Activated CD8-positive, alpha-beta memory T cell treated with anti-CD3 and anti-CD28 coated beads for 36 hours (primary cell): Measurements from ENCODE around the gene PAX5. TPM values are rescaled to one million over a fixed set of nuclear protein-coding genes. Genes with fewer than 3 reads are reported as not detected.

Experiments
- CTCF ChIA-PET: fragments of 350-600 bp; sonication (Branson Sonifier 250); formaldehyde crosslinking; loops from one replicate; lab custom pipeline; 2021; ENCODE audit warnings: antibody characterized with exemption; lab: Charles Lee
- POLR2A ChIA-PET: fragments of 350-600 bp; sonication (Branson Sonifier 250); formaldehyde crosslinking; loops from one replicate; lab custom pipeline; 2021; ENCODE audit warnings: antibody characterized with exemption; lab: Charles Lee
- total RNA-seq, 2 experiments: library from RNA; stranded (reverse); gene quantifications; one replicate each; pipeline ENCODE4 v1.2.3, GENCODE V29; 2021

The PAX5 gene
- total RNA-seq, 2 experiments from 2014 or later: 0.23 to 0.34 TPM

DNA sequence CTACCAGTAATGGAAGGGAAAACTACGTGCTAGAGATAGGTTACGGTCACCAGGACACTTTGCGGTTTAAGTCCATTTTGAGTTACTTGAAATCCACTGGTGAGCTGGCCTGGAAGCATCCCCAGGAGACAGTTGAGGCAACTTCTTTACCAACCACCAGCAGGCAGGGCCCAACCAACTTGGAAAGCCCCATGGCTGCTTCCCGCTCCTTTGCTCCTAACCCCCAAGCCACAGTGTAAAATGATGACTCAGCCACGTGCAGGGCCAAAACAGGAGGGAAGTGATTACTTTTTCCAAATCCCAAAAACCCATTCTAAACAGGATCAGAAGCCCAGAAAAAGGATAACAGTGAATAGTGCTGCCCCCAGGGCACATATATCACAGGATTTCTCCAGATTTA, 87.4 kb downstream of the PAX5 start:
- CTCF ChIA-PET: no interaction called here
- POLR2A ChIA-PET: no interaction called here

DNA sequence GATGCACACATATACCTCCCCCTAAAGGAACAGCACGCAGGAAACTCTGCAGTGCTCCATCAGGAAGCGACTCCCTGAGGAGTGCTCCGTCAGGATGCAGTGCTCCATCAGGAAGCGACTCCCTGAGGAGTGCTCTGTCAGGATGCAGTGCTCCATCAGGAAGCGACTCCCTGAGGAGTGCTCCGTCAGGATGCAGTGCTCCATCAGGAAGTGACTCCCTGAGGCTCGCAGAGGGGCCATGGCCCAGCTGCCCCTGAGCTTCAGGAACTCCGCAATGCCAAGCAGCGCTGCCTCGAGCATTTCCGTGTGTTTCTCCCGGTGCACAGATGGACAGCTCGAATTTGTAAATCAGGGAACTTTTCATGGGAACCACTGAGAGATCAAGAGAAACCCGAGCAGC, 88.1 kb downstream of the PAX5 start:
- ChIA-PET POLR2A (no interaction called here), CTCF (no interaction called here)

DNA sequence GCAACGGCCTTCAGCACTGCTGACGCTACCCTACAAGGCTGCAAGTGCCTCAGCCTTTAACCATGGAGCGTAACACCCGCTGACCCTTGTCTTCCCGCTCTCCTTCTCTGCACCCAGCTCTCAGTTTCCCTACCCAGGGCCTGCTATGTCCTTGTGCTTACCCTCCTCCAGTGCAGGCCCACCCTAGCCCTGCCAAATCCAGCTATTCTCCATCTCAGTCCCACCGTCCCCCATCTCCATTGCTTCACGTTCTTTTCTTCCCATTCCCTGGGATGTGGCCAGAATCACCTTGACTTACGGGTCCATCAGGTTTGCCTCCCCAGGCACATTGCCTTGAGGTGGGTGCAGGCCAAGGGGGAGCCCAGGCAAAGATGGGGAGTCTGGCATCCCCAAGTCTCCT, 91.2 kb downstream of the PAX5 start:
- ChIA-PET POLR2A (no interaction called here), CTCF (no interaction called here)

DNA sequence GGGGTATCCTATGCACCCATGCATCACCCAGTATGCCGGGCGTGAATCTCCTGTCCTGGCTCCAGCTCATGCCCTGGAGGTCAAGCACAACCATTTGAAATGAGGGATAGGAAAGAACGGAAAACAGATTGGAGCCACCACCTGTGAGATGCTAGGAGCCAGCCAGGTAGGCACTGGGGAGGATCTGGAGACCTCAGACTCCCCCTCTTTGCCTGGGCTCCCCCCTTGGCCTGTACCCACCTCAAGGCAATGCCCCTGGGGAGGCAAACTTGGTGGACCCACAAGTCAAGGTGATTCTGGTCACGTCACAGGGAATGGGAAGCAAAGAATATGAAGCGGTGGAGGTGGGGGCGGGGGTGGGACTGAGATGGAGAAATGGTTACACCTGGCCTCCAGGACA, 92.6 kb downstream of the PAX5 start:
- CTCF ChIA-PET: no interaction called here
- POLR2A ChIA-PET: no interaction called here

DNA sequence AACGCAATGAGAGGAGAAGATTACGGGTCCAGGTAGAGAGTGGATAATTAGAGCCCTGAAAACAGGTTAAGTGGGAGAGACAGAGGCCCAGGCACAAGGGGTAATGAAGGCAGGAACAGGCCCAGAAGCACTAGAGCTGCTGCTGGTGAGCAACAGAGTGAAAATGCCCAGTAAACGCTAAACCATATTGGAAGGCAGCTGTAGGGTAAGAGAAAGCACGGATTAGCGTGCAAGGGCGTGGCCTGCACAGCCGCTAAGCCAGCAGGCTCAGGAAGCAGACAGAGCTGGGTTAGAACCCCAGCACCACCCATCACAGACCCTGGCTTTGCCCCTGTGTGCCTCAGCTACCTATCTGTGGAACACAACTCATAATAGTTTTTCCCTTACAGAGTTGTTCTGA, 93.2 kb downstream of the PAX5 start:
- POLR2A ChIA-PET: no interaction called here
- CTCF ChIA-PET: no interaction called here

DNA sequence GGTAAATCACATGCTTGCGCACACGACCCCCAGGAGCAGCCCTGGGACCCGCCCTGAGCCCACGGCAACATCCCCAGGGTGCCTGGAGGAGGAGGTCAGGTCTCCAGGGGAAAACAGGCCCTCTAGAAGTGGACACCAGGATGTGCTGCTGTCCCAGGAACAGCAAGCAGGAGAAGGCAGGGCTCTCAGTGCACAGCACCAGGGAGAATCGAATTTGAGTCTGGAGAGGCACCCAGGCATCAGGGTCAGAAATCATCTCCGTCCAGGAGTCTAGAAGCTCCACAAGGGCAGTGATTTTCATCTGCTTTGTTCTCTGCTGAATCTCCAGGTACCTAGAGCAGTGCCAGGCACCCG, 93.6 kb downstream of the PAX5 start:
- CTCF ChIA-PET: no interaction called here

DNA sequence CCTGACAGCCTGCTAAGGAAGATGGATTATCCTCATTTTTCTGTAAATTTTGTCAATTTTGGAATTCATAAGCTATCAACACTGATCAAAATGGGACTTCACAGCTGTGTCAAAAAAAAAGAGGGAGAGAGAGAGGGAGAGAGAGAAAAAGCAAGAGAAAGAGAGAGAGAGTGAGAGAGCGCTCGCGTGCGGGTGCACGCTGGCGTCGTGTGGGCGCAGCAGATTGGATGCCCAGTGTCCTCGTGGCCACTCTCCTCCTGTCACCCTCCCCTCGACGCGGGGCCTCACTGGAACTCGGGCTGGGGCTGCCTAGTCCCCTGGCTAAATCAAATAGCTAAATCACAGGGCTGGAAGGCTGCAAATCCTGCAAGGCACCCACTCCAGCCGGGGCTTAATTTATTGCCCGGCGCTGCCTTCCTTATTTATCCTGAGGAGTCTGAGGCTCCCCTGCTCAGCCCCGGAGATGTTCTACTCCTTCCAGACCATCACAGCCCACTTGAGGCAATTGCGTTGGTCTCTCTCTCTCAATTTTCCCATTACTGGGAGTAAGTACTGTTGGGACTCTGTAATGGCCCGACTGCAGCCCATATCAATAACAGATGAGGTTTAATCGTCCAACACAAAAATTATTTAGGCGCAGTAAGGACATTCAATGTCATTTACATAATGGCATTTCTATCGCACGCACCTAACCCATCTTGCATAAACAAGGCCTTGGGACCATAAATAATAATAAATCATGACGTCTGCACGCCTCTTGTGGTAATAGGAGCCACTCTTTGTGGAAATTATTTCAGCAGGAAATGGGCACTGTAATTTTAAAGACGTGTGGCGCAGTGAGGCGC, 94.2 kb downstream of the PAX5 start:
- ChIA-PET CTCF (no interaction called here), POLR2A (no interaction called here)

More for the DNA sequence above, 93.6 kb downstream of the PAX5 start:
- POLR2A ChIA-PET: no interaction called here

DNA sequence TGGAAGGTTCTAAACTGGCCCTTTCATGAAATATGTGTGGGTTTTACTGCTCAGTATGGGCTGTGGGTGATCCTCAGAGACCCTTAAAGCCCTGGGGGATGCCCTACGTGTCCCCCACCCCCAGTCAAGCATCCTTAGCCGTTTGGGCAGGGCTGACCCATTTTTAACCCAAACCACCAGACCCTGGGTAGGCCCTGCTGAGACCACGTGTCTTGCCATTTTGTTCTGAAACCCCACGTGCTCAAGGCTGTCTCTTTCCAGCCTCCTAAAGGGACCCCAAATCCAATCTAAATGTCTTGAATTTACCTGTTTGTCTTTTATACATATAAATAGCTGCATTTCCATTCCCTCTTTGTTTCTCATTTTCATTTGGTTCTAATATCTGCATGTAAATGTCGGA, 94.9 kb downstream of the PAX5 start:
- ChIA-PET CTCF (no interaction called here), POLR2A (no interaction called here)

DNA sequence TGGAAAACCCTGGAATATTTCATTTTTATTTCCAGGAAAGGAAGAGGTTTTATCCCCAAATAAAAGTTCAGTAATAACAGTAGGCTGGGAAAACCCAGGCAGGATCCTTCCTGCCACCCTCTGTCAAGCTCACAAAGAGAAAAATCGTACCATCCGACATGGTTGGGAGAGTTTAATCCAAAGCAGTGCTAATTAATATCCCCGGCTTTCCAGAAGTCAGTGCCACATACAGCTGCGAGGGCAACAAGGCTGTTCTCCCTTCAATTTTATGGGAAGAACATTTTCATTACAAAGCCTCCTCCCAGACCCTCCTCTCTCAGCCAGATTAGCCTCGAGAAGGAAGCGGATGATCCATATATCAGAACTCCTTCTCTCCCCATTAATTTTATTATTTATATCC, 95.5 kb downstream of the PAX5 start:
- ChIA-PET POLR2A (interaction anchor here (0.6 kb wide), 1 partner anchor 187 kb away, joined by 3 read pairs; no protein-coding TSS in a partner anchor), CTCF (no interaction called here)

DNA sequence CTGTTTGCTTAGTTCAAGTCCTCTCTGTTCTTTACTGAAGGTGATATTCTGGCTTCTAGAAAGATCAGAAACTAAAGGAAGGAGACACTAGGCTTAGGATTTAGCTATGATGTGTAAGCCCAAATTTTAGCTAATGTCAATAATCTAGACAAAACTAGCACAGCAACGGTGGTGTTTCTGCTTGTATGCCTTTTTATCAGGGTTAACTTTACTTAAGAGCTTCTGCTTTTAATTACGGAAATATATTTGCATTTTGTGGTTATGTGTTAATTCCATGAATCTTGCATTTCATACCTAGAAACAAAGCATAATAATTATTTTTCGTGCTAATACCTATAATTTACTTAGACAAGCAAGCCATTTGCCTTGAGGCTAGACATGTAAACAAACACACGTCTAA, 96.1 kb downstream of the PAX5 start:
- POLR2A ChIA-PET: interaction anchor here (0.6 kb wide), 1 partner anchor 187 kb away, joined by 3 read pairs; no protein-coding TSS in a partner anchor

DNA sequence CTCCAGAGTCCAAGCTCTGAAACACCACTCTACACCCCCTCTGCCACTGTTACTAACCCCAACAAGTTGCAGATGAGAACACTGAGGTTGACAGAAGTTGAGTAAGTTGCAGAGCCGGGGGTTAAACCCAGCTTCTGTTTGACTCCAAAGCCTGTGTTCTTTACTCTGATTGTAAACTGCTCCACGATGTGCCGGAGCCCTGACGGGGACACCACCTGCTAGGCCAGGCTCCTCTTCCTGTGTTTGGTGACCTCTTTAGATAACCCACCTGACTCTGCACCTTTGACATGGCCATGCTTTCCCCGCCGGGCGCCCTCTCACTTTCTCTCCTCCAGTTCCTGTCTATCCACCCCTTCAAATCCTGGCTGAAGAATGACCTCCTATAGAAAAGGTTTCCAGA, 96.7 kb downstream of the PAX5 start:
- CTCF ChIA-PET: interaction anchor here (0.5 kb wide), 1 partner anchor 13 kb away, joined by 3 read pairs; no protein-coding TSS in a partner anchor
- POLR2A ChIA-PET: no interaction called here

More for the DNA sequence above, 96.1 kb downstream of the PAX5 start:
- CTCF ChIA-PET: no interaction called here

DNA sequence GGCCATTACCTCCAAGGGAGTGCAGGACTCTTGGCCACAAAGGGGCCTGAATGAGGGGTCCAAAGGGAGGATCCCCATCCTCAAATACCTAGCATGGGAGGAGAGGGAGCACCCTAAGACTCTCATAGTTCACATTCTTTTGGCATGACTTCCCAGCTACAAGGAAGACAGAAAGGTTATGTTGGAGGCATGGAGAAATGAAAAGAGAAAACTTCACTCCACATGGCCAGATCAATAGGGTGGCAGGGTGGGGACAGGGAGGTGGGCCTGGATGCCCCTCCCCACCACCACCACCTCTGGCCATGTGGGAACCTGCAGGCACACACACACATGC, 97.6 kb downstream of the PAX5 start:
- ChIA-PET POLR2A (no interaction called here), CTCF (no interaction called here)

DNA sequence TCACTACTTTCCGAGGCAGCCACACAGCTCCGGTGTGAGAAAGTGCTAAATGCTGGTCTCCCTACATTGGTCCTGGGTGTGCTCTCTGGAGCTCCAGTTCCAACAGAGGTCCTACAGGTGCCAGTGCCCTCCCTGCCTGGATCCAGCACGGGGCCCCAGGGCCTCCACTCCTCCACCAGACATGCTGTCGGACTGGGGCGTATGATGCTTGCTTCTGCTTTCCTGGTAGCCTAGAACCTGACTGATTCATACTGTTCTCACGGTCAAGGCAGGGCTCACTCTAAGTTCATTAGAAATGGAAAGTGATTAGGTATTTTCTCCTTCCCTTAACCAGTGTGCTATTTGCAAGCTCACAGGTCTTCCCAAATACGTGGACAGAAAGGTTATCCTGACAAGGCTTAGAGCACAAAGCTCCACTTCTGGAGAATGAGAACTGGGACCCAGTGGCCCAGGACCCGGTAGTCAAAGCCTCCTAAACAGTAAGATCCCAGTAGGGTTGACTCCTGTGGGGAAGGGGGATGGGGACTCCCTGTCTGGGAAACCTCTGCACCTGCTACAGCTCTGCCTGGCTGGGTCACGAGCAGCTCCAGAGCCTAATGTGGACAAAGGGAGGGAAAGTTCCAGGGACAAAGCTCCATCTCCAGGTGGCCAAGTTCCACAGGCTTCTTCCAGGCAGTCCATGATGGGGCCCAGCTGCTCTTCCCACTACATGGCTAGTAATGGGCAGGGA, 98.1 kb downstream of the PAX5 start:
- ChIA-PET CTCF (no interaction called here), POLR2A (no interaction called here)

DNA sequence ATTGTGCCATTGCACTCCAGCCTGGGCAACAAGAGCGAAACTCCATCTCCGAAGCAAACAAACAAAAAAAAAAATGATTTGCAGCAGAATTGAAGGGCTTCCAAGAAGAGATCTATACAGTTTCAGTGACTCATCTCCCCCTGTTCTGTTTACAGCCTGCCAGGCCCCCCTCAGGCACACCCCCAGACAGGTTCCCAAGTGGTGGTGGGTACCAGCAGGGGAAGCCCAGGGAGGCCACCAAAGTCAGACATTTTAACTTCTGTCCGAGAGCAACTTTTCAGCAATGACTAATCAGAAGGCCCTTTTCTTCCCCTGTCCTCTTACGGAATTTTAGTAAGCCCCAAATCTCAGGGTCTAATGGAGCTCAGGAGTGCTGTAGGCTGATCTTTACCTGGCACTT, 98.7 kb downstream of the PAX5 start:
- CTCF ChIA-PET: no interaction called here

DNA sequence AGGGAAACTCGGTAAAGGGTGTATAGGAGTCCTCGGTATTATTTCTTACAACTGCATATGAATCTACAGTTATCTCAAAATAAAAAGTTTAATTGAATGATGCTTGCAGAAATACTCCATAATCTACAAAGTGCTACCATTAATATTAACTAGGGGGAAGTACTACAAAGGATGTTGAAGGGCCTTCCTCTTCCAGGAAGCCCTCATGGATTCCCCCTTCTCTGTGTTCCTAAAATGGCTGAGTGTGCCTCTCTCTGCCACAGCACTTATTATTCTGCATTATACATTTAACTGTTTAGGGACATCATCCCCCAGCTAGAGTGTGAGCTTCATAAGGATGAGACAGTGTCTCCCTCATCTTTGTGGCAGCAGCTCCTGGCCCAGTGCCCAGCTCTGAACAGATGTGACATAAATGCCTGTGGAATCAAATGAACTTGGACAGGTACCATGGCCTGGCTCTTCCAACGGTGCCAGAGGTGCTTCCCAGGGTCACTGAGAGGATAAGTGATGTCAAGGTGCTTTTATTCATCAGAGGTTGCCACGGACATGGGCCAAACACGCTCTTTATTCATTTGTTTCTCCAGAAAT, 99.5 kb downstream of the PAX5 start:
- ChIA-PET POLR2A (no interaction called here), CTCF (no interaction called here)

More for the DNA sequence above, 98.7 kb downstream of the PAX5 start:
- POLR2A ChIA-PET: no interaction called here

DNA sequence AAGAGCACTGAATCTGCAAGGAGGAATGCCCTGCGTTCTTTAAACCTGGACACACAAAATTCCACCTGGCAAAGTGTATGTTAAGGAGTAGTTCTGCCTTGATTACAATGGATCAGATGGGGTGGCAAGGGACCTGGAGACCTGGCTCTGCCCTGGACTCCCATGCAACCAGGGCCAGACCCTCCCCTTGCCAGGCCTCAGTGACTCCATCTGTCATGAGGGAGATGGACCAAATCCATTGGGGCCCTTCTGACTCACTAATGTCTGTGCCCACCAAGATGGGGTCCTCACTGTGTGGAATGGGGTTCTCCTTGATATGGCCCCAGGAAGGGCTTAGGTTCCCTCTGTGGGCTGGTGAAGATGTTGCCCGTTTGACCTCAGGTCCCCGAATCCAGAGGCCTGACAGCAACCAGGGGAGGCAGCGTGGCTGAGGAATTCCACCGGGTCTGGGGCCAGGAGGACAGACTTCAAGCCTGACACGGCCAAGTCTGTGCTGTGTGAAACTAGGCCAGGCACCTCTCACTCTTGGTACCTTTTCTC, 100.3 kb downstream of the PAX5 start:
- POLR2A ChIA-PET: no interaction called here

DNA sequence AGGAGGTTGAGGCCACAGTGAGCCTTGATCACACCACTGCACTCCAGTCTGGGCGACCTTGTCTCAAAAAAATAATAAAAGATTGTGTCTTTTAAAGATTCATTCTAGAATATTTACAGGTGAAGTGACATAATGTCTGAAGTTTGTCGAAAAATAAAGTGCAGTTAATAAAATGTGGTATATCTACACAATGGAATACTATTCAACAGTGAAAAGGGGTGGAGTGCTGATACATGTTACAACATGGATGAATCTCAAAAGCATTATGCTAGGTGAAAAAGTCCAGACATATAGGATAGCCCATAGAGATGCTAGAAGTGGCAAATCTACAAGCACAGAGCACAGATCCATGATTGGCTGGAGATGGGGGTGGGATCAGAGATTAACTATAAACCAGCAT, 101.9 kb downstream of the PAX5 start:
- POLR2A ChIA-PET: no interaction called here
- CTCF ChIA-PET: no interaction called here

More for the DNA sequence above, 100.3 kb downstream of the PAX5 start:
- CTCF ChIA-PET: no interaction called here

DNA sequence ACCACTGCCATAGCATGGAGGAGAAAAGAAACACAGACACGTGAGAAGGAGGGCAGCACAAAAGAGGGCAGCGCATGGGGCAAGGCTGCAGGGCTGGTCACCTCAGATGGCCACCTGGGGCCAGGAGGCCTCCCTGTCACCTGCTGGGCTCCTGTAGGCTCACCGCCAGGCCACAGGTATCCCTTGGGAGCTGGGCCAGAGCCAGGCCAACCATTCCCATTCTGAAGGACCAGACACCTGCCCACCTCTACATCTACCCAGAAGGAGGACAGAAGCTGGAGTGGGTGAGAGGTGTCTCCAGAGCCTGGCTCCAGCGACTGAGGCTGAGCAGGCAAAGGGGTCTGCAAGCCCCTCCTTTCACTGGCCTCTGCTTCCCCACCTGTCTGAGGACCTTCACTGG, 103.1 kb downstream of the PAX5 start:
- ChIA-PET POLR2A (no interaction called here), CTCF (no interaction called here)

DNA sequence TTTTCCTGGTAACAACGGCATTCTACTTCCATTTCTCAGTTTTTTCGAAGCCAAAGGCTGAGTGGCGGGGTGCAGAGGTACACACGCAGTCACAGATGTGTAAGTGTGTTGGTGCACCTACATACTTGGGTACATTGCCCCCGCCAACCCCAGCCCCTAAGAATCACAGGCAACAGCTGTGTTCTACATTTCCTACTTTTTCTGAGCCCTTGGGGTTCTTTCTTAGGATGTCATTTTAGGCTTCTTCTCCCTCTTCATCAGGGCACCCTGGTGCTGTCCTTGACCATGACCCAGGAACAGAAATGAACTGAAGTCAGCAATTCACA, 104.8 kb downstream of the PAX5 start:
- ChIA-PET POLR2A (interaction anchor here (0.7 kb wide), 1 partner anchor 482 kb away, joined by 3 read pairs; no protein-coding TSS in a partner anchor), CTCF (no interaction called here)

DNA sequence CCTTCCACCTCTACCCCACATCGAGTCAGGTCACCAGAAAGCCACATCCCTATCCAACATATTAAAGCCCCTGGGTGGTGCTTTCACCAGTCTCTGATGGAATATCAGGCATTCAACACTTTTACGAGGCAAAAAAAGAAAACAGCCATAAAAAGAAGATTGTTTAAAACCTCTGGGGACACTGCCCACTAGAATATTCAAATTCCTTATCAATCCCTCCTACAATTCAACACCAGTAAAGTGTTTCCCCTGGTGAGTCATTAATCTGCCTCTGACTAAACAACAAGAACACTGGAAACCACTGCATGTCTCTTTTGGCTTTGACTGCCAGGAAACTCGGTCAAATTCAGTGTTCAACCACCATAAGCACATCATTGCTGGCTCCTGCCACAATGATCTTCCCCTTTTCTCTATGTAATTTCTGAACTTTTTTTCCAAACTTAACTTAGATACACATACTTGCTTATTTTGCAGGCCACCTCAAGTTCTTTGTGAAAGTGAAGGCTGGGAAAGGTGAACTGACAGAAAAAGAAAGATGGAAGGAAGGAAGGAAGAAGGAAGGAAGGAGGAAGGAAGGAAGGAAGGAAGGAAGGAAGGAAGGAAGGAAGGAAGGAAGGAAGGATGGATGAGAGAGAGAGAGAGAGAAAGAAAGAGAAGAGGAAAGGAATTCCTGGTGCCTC, 105.3 kb downstream of the PAX5 start:
- POLR2A ChIA-PET: no interaction called here
- CTCF ChIA-PET: no interaction called here
